ENCODE results near the gene GASK1A. TPM values are rescaled to one million over a fixed set of nuclear protein-coding genes. Genes with fewer than 3 reads are reported as not detected.

Gene GASK1A
- total and polyA plus RNA-seq, 2 of the 4 experiments (the other 2 are of a cell fraction): 0.18 to 0.19 TPM

DNA sequence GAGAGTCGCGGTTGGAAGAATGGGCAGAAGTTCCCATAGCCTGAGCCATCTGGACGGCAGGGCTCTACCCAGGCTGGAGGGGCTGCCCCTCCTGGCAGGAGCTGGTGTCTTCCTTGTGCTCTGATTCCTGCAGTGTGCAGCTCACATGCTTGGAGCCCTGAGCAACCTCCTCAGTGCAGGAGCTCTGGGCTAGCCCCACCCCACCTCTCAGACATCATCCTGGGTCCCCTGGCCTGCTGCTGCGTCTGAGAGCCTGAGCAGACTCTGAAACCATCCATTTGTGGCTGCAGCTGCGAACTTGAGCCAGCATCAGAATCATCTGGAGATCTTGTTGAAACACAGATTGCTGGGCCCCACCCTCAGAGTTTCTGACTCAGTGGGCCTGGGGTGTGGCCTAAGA, 84.0 kb downstream of the GASK1A start:
- Histone ChIP-seq H3K23ac (ENCODE audit: low read depth, low read length) (no peak overlapping the region), H4K91ac (ENCODE audit: insufficient read depth, low read depth, low read length) (no peak overlapping the region), H4K8ac (ENCODE audit: low read depth in 2 of 2, low read length in 2 of 2) (no peak overlapping the region), H2BK15ac (ENCODE audit: low read depth, low read length) (no peak overlapping the region), H3K36me3 (ENCODE audit: control insufficient read depth, insufficient read depth, low read length) (no peaks in the 10 kb centered on the region), H2BK20ac (ENCODE audit: low read depth, low read length) (no peak overlapping the region), H3K4ac (ENCODE audit: low read depth, low read length) (no peak overlapping the region), H2BK120ac (ENCODE audit: low read depth, low read length) (no peak overlapping the region), H3K56ac (ENCODE audit: extremely low read depth, insufficient read depth, low read length) (no peak overlapping the region), H3K27me3 (ENCODE audit: control insufficient read depth, insufficient read depth, low read length) (peaks cover 3% of the 10 kb centered on the region; the same call in 1 of the 2 replicates), H2BK5ac (ENCODE audit: low read depth, low read length, poor library complexity, severe bottlenecking) (no peak overlapping the region), H4K5ac (ENCODE audit: low read depth, low read length) (no peak overlapping the region), H3K9me1 (ENCODE audit: insufficient read depth, low read length) (no peaks in the 10 kb centered on the region), H2AFZ (replicated peaks; ENCODE audit: low read length, poor library complexity) (no peak overlapping the region), H3K4me3 (ENCODE audit: insufficient read depth, low read depth, low read length) (no peak overlapping the region), H3K27ac (ENCODE audit: insufficient read depth, low read length) (no peak overlapping the region), H3K4me2 (ENCODE audit: low read depth, low read length) (no peak overlapping the region), H4K20me1 (ENCODE audit: insufficient read depth, low read length) (no peaks in the 10 kb centered on the region), H3K18ac (ENCODE audit: low read depth, low read length) (no peak overlapping the region), H2AK9ac (replicated peaks; ENCODE audit: low read depth, low read length, poor library complexity) (no peak overlapping the region), H3K9ac (ENCODE audit: low read depth, low read length) (no peak overlapping the region), H3K79me1 (ENCODE audit: low read depth in 1 of 2, low read length in 2 of 2) (no peaks in the 10 kb centered on the region), H3K14ac (replicated peaks; ENCODE audit: low read depth, low read length) (no peak overlapping the region), H2AK5ac (ENCODE audit: low read depth, low read length) (no peak overlapping the region), H3K4me1 (ENCODE audit: control insufficient read depth, insufficient read depth, low read length) (no peaks in the 10 kb centered on the region), H3K9me3 (ENCODE audit: control insufficient read depth, insufficient read depth, low read length) (no peaks in the 10 kb centered on the region)
- POLR2A ChIA-PET (ENCODE audit: unreplicated experiment): no interaction called here
- ATAC-seq (ENCODE audit: low read depth) (no peak), DNase-seq (no peak)
- intact Hi-C loops (cut with micrococcal nuclease): no loop called here
- no peak for TF ChIP-seq CEBPB (IDR thresholded peaks at IDR 0.05; ENCODE audit: low read depth, low read length)
- TF ChIP-seq SMC3 (IDR thresholded peaks at IDR 0.05; ENCODE audit: low read depth, low read length): no peak
- TF ChIP-seq, protein P1, sequence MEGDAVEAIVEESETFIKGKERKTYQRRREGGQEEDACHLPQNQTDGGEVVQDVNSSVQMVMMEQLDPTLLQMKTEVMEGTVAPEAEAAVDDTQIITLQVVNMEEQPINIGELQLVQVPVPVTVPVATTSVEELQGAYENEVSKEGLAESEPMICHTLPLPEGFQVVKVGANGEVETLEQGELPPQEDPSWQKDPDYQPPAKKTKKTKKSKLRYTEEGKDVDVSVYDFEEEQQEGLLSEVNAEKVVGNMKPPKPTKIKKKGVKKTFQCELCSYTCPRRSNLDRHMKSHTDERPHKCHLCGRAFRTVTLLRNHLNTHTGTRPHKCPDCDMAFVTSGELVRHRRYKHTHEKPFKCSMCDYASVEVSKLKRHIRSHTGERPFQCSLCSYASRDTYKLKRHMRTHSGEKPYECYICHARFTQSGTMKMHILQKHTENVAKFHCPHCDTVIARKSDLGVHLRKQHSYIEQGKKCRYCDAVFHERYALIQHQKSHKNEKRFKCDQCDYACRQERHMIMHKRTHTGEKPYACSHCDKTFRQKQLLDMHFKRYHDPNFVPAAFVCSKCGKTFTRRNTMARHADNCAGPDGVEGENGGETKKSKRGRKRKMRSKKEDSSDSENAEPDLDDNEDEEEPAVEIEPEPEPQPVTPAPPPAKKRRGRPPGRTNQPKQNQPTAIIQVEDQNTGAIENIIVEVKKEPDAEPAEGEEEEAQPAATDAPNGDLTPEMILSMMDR (conservative IDR thresholded peaks at IDR 0.05; ENCODE audit: low read depth, low read length): no peak
- no peak for TF ChIP-seq RAD21 (IDR thresholded peaks at IDR 0.05; ENCODE audit: low read length)
- TF ChIP-seq, protein P2, sequence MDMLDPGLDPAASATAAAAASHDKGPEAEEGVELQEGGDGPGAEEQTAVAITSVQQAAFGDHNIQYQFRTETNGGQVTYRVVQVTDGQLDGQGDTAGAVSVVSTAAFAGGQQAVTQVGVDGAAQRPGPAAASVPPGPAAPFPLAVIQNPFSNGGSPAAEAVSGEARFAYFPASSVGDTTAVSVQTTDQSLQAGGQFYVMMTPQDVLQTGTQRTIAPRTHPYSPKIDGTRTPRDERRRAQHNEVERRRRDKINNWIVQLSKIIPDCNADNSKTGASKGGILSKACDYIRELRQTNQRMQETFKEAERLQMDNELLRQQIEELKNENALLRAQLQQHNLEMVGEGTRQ (IDR thresholded peaks at IDR 0.05; ENCODE audit: low read depth, low read length): no peak
- no peak for TF ChIP-seq CHD1 (IDR thresholded peaks at IDR 0.05; ENCODE audit: low read depth, low read length)
- TF ChIP-seq RFX5 (IDR thresholded peaks at IDR 0.05; ENCODE audit: low read depth, low read length): no peak
- no peak for TF ChIP-seq BHLHE40 (IDR thresholded peaks at IDR 0.05; ENCODE audit: low read depth, low read length)
- TF ChIP-seq RCOR1 (IDR thresholded peaks at IDR 0.05; ENCODE audit: insufficient replicate concordance, low read length): no peak
- TF ChIP-seq NFE2L2 (IDR thresholded peaks at IDR 0.05; ENCODE audit: low read depth, low read length): no peak
- TF ChIP-seq, protein P3, sequence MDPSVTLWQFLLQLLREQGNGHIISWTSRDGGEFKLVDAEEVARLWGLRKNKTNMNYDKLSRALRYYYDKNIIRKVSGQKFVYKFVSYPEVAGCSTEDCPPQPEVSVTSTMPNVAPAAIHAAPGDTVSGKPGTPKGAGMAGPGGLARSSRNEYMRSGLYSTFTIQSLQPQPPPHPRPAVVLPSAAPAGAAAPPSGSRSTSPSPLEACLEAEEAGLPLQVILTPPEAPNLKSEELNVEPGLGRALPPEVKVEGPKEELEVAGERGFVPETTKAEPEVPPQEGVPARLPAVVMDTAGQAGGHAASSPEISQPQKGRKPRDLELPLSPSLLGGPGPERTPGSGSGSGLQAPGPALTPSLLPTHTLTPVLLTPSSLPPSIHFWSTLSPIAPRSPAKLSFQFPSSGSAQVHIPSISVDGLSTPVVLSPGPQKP (IDR thresholded peaks at IDR 0.05; ENCODE audit: borderline replicate concordance, low read depth, low read length): no peak
- no peak for TF ChIP-seq POLR2A (IDR thresholded peaks at IDR 0.05; ENCODE audit: low read depth, low read length)
- no peak for TF ChIP-seq FOS (IDR thresholded peaks at IDR 0.05; ENCODE audit: low read depth, low read length)
- TF ChIP-seq MXI1 (IDR thresholded peaks at IDR 0.05; ENCODE audit: borderline replicate concordance, low read depth, low read length): no peak
- TF ChIP-seq MAFK (IDR thresholded peaks at IDR 0.05; ENCODE audit: low read depth, low read length): no peak
- TF ChIP-seq MAZ (IDR thresholded peaks at IDR 0.05; ENCODE audit: borderline replicate concordance, low read depth, low read length): no peak
- dilution Hi-C loops (cut with HindIII; ENCODE audit: low sequenced_read_pairs, unreplicated experiment): no loop called here
- CTCF ChIA-PET: no interaction called here
- in situ Hi-C loops (cut with MboI; ENCODE audit: low sequenced_read_pairs): no loop called here
- 73% methylated on average over 5 of the region's 5 CpGs; no CpG with 5 or more reads in 1 of the 2 experiments for WGBS, 2 experiments (ENCODE audit: extremely low coverage in 2 of 2, insufficient read length in 1 of 2)
- BruUV-seq (replicated peaks): no TSS peak

All from IMR-90 (cell line).